Stimulated activated CD8-positive, alpha-beta memory T cell treated with anti-CD3 and anti-CD28 coated beads, Interleukin-7, amount 100 ng/mL, for 4 hours (primary cell): ENCODE data around the gene MS4A4E.
"Not testable (repeated sequence)": the region's sequence is repeated elsewhere in the genome, so short reads cannot be mapped to it uniquely, and the experiment has no call there.

ENCODE experiments used
- DNase-seq, 2 donors: peaks; one replicate each; pipeline ENCODE4 v3.0.0-alpha.2; 2020; ENCODE audit warnings: low read depth in 2 of 2

The MS4A4E gene

GRCh38 chr11:60221692-60222091 lies 21.2 kb downstream of the MS4A4E start:
- DNase-seq: no peak

GRCh38 chr11:60221181-60221580 lies 21.8 kb downstream of the MS4A4E start:
- no peak for DNase-seq

GRCh38 chr11:60214386-60214785 lies 28.6 kb downstream of the MS4A4E start:
- no peak for DNase-seq

- DNase-seq: no peak
Measured at GRCh38 chr11:60211206-60211605, 31.7 kb downstream of the MS4A4E start.

GRCh38 chr11:60209977-60210376 lies 33.0 kb downstream of the MS4A4E start:
- DNase-seq: no peak

- no peak for DNase-seq
Measured at GRCh38 chr11:60208951-60209350, 34.0 kb downstream of the MS4A4E start.

GRCh38 chr11:60208146-60208895 lies 34.6 kb downstream of the MS4A4E start:
- no peak for DNase-seq

GRCh38 chr11:60206616-60207015 lies 36.3 kb downstream of the MS4A4E start:
- no peak for DNase-seq

GRCh38 chr11:60204922-60205321 lies 38.0 kb downstream of the MS4A4E start:
- DNase-seq: no peak

- not testable (repeated sequence) for DNase-seq
Measured at GRCh38 chr11:60201334-60201733, 41.6 kb downstream of the MS4A4E start.

- no peak for DNase-seq
Measured at GRCh38 chr11:60197442-60197841, 45.5 kb downstream of the MS4A4E start.

- no peak for DNase-seq
Measured at GRCh38 chr11:60195923-60196368, 47.0 kb downstream of the MS4A4E start.

- DNase-seq: no peak
Measured at GRCh38 chr11:60194511-60194910, 48.4 kb downstream of the MS4A4E start.

- DNase-seq: peak in 1 of 2 donors; percentile 34
Measured at GRCh38 chr11:60193687-60194433, 49.1 kb downstream of the MS4A4E start.

GRCh38 chr11:60192564-60192963 lies 50.4 kb downstream of the MS4A4E start:
- DNase-seq: not testable (repeated sequence)

GRCh38 chr11:60188481-60188880 lies 54.5 kb downstream of the MS4A4E start:
- DNase-seq: not testable (repeated sequence)

- DNase-seq: not testable (repeated sequence)
Measured at GRCh38 chr11:60186128-60186527, 56.8 kb downstream of the MS4A4E start.

GRCh38 chr11:60185512-60185827 lies 57.5 kb downstream of the MS4A4E start:
- DNase-seq: not testable (repeated sequence)

- DNase-seq: no peak
Measured at GRCh38 chr11:60184824-60185511, 58.0 kb downstream of the MS4A4E start.

GRCh38 chr11:60183591-60184205 lies 59.2 kb downstream of the MS4A4E start:
- DNase-seq: no peak

- no peak for DNase-seq
Measured at GRCh38 chr11:60182541-60183330, 60.2 kb downstream of the MS4A4E start, which contains the start of gene MS4A6A. Gene MS4A6A (minus strand): TSS chr11:60183083. CDS start chr11:60181727, 1,356 bp downstream.
